ENCODE data around the gene DNAAF5.

- TF ChIP-seq CTCF (IDR thresholded peaks at IDR 0.05) (no peak), POLR2AphosphoS5 (IDR thresholded peaks at IDR 0.05) (no peak), POLR2A (IDR thresholded peaks at IDR 0.05) (no peak)
These were observed 68.3 kb downstream of the DNAAF5 start for GRCh38 chr7:794671-795329.
